GM18909 (cell line): ENCODE measurements around the gene NOP53.
"Not testable (repeated sequence)": the region's sequence is repeated elsewhere in the genome, so short reads cannot be mapped to it uniquely, and the experiment has no call there.

Experiments
- ATAC-seq: cut with Tn5 transposase; IDR thresholded peaks from one replicate; pipeline ENCODE4 v1.9.1; 2021; ENCODE audit warnings: mild to moderate bottlenecking; ENCODE audit not compliant: unreplicated experiment, poor library complexity

Gene NOP53

GRCh38 chr19:47752440-47753211 lies 7.3 kb downstream of the NOP53 start:
- ATAC-seq = no peak

- no peak for ATAC-seq
Observed at GRCh38 chr19:47754206-47755064, 9.1 kb downstream of the NOP53 start.

GRCh38 chr19:47755065-47755761 lies 9.9 kb downstream of the NOP53 start:
- ATAC-seq = no peak

- no peak for ATAC-seq
Observed at GRCh38 chr19:47755762-47756626, 10.6 kb downstream of the NOP53 start.

DNA sequence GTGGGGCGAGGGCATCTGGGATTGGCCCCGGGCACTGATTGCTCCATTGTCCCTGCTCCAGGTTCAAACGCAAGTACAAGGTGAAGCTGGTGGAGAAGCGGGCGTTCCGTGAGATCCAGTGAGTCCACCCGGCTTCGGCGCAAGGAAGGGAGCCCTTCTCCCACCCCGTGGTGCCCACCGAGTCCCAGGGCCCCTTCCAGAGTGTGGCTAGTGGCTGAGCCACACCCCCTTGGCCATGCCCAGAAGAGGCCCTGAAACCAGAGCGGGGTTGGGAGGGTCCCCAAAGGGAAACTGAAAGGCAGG lies 11.2 kb downstream of the NOP53 start:
- no peak for ATAC-seq

DNA sequence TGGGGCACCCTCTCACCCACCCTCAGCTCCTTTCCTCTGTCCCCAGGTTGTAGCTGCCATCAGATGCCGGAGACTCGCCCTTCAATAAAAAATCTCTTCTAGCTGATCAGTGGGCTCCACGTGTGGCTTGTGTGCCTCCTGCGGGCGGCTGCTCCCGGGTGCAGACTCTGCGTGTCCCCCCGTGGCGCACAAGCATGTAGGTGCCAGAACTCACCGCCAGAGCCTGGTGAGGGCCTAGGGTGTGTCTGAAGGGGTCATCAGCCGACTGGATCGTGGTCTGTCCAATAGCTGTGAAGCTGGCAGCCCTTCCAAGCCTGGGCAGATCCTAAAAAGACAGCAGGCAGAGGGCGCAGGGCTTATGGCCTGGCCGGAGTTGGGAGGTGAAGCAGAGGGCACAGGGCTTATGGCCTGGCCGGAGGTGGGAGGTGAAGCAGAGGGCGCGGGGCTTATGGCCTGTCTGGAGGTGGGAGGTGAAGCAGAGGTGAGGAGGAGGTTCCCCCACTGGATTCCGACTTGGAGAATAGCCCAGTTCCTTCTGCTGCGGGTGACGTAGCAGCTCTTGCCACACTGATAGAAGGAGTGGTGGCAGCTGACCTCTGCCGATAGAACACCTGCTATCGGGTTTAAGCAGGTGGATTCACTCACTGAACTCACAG lies 11.7 kb downstream of the NOP53 start:
- no peak for ATAC-seq

DNA sequence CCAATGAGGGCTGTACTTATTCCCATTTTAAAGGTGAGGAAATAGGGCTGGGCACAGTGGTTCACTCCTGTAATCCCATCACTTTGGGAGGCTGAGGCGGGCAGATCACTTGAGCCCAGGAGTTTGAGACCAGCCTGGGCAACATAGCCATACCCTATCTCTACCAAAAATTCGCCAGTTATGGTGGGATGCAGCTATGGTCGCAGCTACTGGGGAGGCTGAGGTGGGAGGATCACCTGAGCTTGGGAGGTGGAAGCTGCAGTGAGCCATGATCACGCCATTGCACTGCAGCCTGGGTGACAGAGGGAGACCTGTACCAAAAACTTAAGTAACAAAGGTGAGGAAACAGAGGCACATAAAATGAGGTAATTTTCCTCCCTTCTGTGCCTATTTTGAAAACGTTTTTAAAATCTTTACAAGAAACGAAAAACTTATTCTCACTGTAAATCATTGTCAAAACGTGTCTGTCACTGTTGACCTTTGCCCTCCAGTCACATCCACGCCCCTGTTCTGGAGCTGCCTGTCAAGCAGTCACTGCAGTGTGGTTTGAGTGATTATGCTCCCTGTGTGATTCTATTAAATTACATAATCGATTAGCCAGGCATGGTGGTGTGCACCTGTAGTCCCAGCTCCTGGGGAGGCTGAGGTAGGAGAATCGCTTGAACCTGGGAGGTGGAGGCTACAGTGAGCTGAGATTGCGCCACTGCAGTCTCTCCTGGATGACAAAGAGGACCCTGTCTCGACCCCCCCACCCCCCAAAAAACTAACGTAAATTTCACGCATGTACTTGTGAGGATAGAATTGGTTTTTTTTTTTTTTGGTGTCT lies 12.5 kb downstream of the NOP53 start:
- no peak for ATAC-seq

DNA sequence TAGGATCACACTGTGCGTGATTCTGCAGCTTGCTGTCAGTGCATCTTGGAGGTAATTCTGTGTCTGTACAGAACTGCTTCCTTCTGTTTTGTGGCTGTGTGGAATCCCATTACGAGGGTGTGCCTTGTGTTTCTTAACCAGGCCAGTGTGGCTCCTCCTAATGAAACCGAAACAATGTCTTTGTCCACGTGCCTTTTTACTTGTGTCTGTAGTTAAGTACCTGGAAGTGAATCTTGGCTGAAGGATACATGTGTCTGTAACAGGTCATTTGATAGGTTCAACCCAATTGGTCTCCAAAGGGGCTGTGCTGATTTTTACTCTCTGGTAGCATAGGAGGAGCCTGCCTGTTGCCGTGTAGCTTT lies 13.1 kb downstream of the NOP53 start:
- no peak for ATAC-seq

- ATAC-seq = no peak
Observed at GRCh38 chr19:47760632-47760999, 15.3 kb downstream of the NOP53 start.

DNA sequence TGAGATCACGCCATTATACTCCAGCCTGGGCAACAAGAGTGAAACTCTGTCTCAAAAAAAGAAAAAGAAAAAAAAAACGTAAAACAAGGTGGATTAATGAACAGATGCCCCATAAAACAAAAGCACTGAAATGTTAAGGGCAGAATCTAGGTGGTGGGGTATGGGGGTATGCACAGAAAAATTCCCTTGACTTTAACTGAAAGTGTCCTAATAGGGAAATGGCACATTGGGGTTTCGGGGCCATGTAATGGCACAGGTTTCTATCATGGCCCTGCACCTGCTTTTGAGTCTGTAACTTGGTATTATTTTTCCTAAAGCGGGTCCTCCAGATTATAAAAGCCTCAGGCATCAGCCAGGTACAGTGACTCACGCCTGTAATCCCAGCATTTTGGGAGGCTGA lies 16.2 kb downstream of the NOP53 start:
- no peak for ATAC-seq

- ATAC-seq = no peak
Observed at GRCh38 chr19:47762151-47762550, 16.8 kb downstream of the NOP53 start.

DNA sequence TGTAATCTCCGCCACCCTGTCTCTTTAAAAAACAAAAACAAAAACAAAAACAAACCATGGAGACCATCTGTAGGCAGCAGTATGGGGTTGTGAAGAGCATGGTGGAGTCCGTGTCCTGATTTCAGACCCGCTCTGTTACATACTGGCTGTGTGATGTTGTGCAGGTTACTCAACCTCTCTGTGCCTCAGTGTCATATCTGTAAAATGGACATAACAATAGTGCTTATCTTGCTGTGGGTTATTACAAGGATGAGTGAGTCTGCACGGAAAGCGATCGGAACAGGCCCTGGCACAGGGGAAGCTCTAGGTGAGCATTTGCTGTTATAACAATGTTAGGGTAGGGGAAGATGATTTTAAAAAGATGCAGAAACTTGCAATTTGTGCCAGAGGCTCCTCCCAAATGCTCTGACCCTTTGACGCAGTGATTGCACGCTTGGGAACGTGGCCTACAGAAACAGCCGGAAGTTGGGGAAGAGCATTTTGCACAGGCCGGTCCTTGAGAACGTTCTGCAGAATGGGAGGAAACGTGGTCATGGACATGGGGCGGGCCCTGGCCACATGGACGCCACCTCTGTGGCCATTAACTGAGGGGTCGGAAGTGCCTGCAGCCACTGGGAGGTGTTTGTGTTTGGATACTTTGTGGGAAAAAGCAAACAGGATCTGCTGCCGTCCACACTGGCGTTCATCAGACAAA lies 17.4 kb downstream of the NOP53 start:
- ATAC-seq = no peak

GRCh38 chr19:47764705-47765104 lies 19.4 kb downstream of the NOP53 start:
- not testable (repeated sequence) for ATAC-seq

- no peak for ATAC-seq
Observed at GRCh38 chr19:47765523-47766358, 20.4 kb downstream of the NOP53 start.

GRCh38 chr19:47766359-47766620 lies 20.9 kb downstream of the NOP53 start:
- no peak for ATAC-seq

- no peak for ATAC-seq
Observed at GRCh38 chr19:47766670-47767069, 21.3 kb downstream of the NOP53 start.

DNA sequence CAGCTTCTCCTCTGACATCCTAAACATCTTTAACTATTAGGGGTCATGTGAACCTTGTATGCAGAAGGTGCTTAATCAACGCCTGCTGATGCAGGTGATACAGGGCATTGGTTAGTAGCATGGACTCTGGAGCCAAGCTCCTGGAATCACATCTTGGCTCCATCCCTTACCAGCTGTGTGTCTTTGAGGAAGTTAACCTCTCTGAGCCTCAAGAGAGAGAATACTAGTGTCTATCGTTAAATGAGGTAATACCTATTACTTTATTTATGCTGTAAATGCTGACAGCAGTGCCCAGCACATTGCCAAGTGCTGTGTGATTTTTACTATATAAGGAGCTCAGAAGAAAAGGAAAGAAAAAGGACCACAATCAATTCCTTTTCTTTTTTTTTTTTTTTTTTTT lies 22.0 kb downstream of the NOP53 start:
- ATAC-seq = no peak

GRCh38 chr19:47768604-47769003 lies 23.3 kb downstream of the NOP53 start:
- ATAC-seq = no peak
